IMR-90 (cell line): Measurements from ENCODE around the gene CPN1. TPM values are rescaled to one million over a fixed set of nuclear protein-coding genes. Genes with fewer than 3 reads are reported as not detected.

ENCODE experiments used
- ATAC-seq: fragments of 200-7000 bp; cut with Tn5 transposase; 2 replicates; pipeline ENCODE4 v1.9.1; 2020; ENCODE audit warnings: low read depth, mild to moderate bottlenecking, moderate library complexity
- BruUV-seq: library from RNA; stranded (reverse); fragments of 400-500 nt; replicated peaks from 2 replicates; lab custom pipeline; 2021; lab: Mats Ljungman, UMichigan
- CTCF ChIA-PET: fragments of 300-600 bp; formaldehyde crosslinking; extraction: SDS; loops from one replicate; lab custom pipeline; 2021; ENCODE audit warnings: antibody characterized with exemption; lab: Yijun Ruan, JAX
- POLR2A ChIA-PET: fragments of 300-600 bp; sonication (Branson Sonifier 250); formaldehyde crosslinking; loops from one replicate; lab custom pipeline; 2022; ENCODE audit warnings: antibody characterized with exemption; ENCODE audit not compliant: unreplicated experiment; lab: Charles Lee
- DNase-seq: peaks from one replicate; pipeline ENCODE4 v3.0.0; 2013
- H2AFZ ChIP-seq: replicated peaks from 2 replicates; pipeline ENCODE3; 2013; ENCODE audit warnings: low read length, mild to moderate bottlenecking; ENCODE audit not compliant: poor library complexity
- H2AK5ac ChIP-seq: 2 replicates; pipeline ENCODE4 v1.6.1; 2013; ENCODE audit warnings: low read depth, low read length, inconsistent platforms
- H2AK9ac ChIP-seq: replicated peaks from 2 replicates; pipeline ENCODE3; 2013; ENCODE audit warnings: mild to moderate bottlenecking, low read depth, low read length, moderate library complexity; ENCODE audit not compliant: poor library complexity
- H2BK120ac ChIP-seq: 2 replicates; pipeline ENCODE4 v1.6.1; 2013; ENCODE audit warnings: low read depth, low read length, inconsistent platforms
- H2BK15ac ChIP-seq: 3 replicates; pipeline ENCODE4 v1.6.1; 2013; ENCODE audit warnings: low read depth, low read length, inconsistent platforms
- H2BK20ac ChIP-seq: 2 replicates; pipeline ENCODE4 v1.6.1; 2013; ENCODE audit warnings: low read depth, mild to moderate bottlenecking, inconsistent platforms, low read length, moderate library complexity
- H2BK5ac ChIP-seq: 2 replicates; pipeline ENCODE4 v1.6.1; 2013; ENCODE audit warnings: mild to moderate bottlenecking, low read depth, low read length, inconsistent platforms; ENCODE audit not compliant: poor library complexity, severe bottlenecking
- H3K14ac ChIP-seq: replicated peaks from 2 replicates; pipeline ENCODE4 v1.6.1; 2013; ENCODE audit warnings: low read depth, low read length, inconsistent platforms
- H3K18ac ChIP-seq: 2 replicates; pipeline ENCODE4 v1.6.1; 2013; ENCODE audit warnings: low read depth, low read length, control low read depth
- H3K23ac ChIP-seq: 2 replicates; pipeline ENCODE4 v1.6.1; 2013; ENCODE audit warnings: low read depth, low read length, inconsistent platforms
- H3K27ac ChIP-seq: 2 replicates; pipeline ENCODE4 v1.5.1; 2013; ENCODE audit warnings: mild to moderate bottlenecking, control low read depth, low read length; ENCODE audit not compliant: insufficient read depth
- H3K27me3 ChIP-seq: 2 replicates; pipeline ENCODE4 v1.6.1; 2013; ENCODE audit warnings: low read length; ENCODE audit not compliant: control insufficient read depth, insufficient read depth
- H3K36me3 ChIP-seq: 2 replicates; pipeline ENCODE4 v1.6.1; 2013; ENCODE audit warnings: low read length, mixed read lengths; ENCODE audit not compliant: control insufficient read depth, insufficient read depth
- H3K4ac ChIP-seq: 2 replicates; pipeline ENCODE4 v1.6.1; 2013; ENCODE audit warnings: low read depth, low read length, inconsistent platforms
- H3K4me1 ChIP-seq: 2 replicates; pipeline ENCODE4 v1.6.1; 2013; ENCODE audit warnings: low read length, mixed read lengths; ENCODE audit not compliant: control insufficient read depth, insufficient read depth
- H3K4me2 ChIP-seq: 2 replicates; pipeline ENCODE4 v1.6.1; 2013; ENCODE audit warnings: low read depth, mild to moderate bottlenecking, control low read depth, low read length, moderate library complexity
- H3K4me3 ChIP-seq: 2 replicates; pipeline ENCODE4 v1.5.1; 2013; ENCODE audit warnings: low read depth, mild to moderate bottlenecking, control low read depth, low read length, moderate library complexity; ENCODE audit not compliant: insufficient read depth
- H3K56ac ChIP-seq: 2 replicates; pipeline ENCODE4 v1.6.1; 2013; ENCODE audit warnings: low read length, inconsistent platforms; ENCODE audit not compliant: insufficient read depth; ENCODE audit errors: extremely low read depth
- H3K79me1 ChIP-seq, 2 experiments: 2 replicates each; pipeline ENCODE4 v1.6.1; 2013; ENCODE audit warnings: low read length in 2 of 2, inconsistent platforms in 1 of 2, low read depth in 1 of 2
- H3K9ac ChIP-seq: 2 replicates; pipeline ENCODE4 v1.6.1; 2013; ENCODE audit warnings: low read depth, low read length, control low read depth
- H3K9me1 ChIP-seq: 2 replicates; pipeline ENCODE4 v1.6.1; 2013; ENCODE audit warnings: low read length, inconsistent platforms; ENCODE audit not compliant: insufficient read depth
- H3K9me3 ChIP-seq: 2 replicates; pipeline ENCODE4 v1.6.1; 2013; ENCODE audit warnings: low read length; ENCODE audit not compliant: control insufficient read depth, insufficient read depth
- H4K20me1 ChIP-seq: 2 replicates; pipeline ENCODE4 v1.6.1; 2013; ENCODE audit warnings: low read length, inconsistent platforms; ENCODE audit not compliant: insufficient read depth
- H4K5ac ChIP-seq: 2 replicates; pipeline ENCODE4 v1.6.1; 2013; ENCODE audit warnings: mild to moderate bottlenecking, low read depth, low read length, control low read depth
- H4K8ac ChIP-seq, 2 experiments: 2 replicates each; pipeline ENCODE4 v1.6.1; 2013; ENCODE audit warnings: low read depth in 2 of 2, low read length in 2 of 2, control low read depth in 1 of 2, inconsistent platforms in 1 of 2
- H4K91ac ChIP-seq: 2 replicates; pipeline ENCODE4 v1.6.1; 2013; ENCODE audit warnings: low read depth, low read length, inconsistent platforms; ENCODE audit not compliant: insufficient read depth
- BHLHE40 ChIP-seq: fragments of 150-350 bp; IDR thresholded peaks from 2 replicates; pipeline ENCODE4 v1.6.1; 2016; ENCODE audit warnings: mild to moderate bottlenecking, low read depth, low read length
- CEBPB ChIP-seq: IDR thresholded peaks from 2 replicates; pipeline ENCODE4 v1.6.1; 2012; ENCODE audit warnings: low read depth, low read length, improper control_type of control experiment
- CHD1 ChIP-seq: IDR thresholded peaks from 2 replicates; pipeline ENCODE4 v1.6.1; 2012; ENCODE audit warnings: low read depth, low read length, improper control_type of control experiment
- CTCF ChIP-seq: conservative IDR thresholded peaks from 2 replicates; pipeline ENCODE4 v1.5.1; 2012; ENCODE audit warnings: mild to moderate bottlenecking, low read depth, low read length, improper control_type of control experiment
- ELK1 ChIP-seq: fragments of 150-350 bp; IDR thresholded peaks from 2 replicates; pipeline ENCODE4 v1.6.1; 2016; ENCODE audit warnings: low read depth, mild to moderate bottlenecking, low read length, moderate library complexity, borderline replicate concordance
- FOS ChIP-seq: fragments of 150-350 bp; IDR thresholded peaks from 2 replicates; pipeline ENCODE4 v1.6.1; 2016; ENCODE audit warnings: low read depth, low read length
- MAFK ChIP-seq: IDR thresholded peaks from 2 replicates; pipeline ENCODE4 v1.6.1; 2012; ENCODE audit warnings: low read depth, low read length, improper control_type of control experiment
- MAZ ChIP-seq: IDR thresholded peaks from 2 replicates; pipeline ENCODE4 v1.6.1; 2012; ENCODE audit warnings: low read depth, mild to moderate bottlenecking, low read length, improper control_type of control experiment, moderate library complexity, borderline replicate concordance
- MXI1 ChIP-seq: IDR thresholded peaks from 2 replicates; pipeline ENCODE4 v1.6.1; 2012; ENCODE audit warnings: low read depth, mild to moderate bottlenecking, low read length, moderate library complexity, borderline replicate concordance
- NFE2L2 ChIP-seq: fragments of 150-350 bp; IDR thresholded peaks from 2 replicates; pipeline ENCODE4 v1.6.1; 2016; ENCODE audit warnings: low read depth, mild to moderate bottlenecking, low read length
- POLR2A ChIP-seq: IDR thresholded peaks from 2 replicates; pipeline ENCODE4 v1.6.1; 2012; ENCODE audit warnings: mild to moderate bottlenecking, low read depth, low read length
- RAD21 ChIP-seq: IDR thresholded peaks from 2 replicates; pipeline ENCODE4 v1.6.1; 2012; ENCODE audit warnings: low read length, improper control_type of control experiment
- RCOR1 ChIP-seq: IDR thresholded peaks from 2 replicates; pipeline ENCODE4 v1.6.1; 2012; ENCODE audit warnings: mild to moderate bottlenecking, low read length, improper control_type of control experiment; ENCODE audit not compliant: insufficient replicate concordance
- RFX5 ChIP-seq: IDR thresholded peaks from 2 replicates; pipeline ENCODE4 v1.8.0; 2012; ENCODE audit warnings: low read depth, mild to moderate bottlenecking, low read length, moderate library complexity
- SMC3 ChIP-seq: fragments of 150-350 bp; IDR thresholded peaks from 2 replicates; pipeline ENCODE4 v1.6.1; 2016; ENCODE audit warnings: low read depth, mild to moderate bottlenecking, antibody characterized with exemption, low read length, moderate library complexity
- USF2 ChIP-seq: fragments of 150-350 bp; IDR thresholded peaks from 2 replicates; pipeline ENCODE4 v1.6.1; 2017; ENCODE audit warnings: mild to moderate bottlenecking, antibody characterized with exemption, low read length, low read depth
- WGBS, 2 experiments: methylation state at CpG; one replicate each; pipeline versions ENCODE4 v1.1.5 to v1.1.7; 2013; ENCODE audit warnings: missing lambda C conversion rate in 2 of 2; ENCODE audit not compliant: insufficient read length in 1 of 2; ENCODE audit errors: extremely low coverage in 2 of 2; 5-methylcytosine and 5-hydroxymethylcytosine counted together
- dilution Hi-C: fragments of 300-500 bp; cut with HindIII; formaldehyde crosslinking; loops from one replicate; pipeline ENCODE4 v1.14.3; 2018; ENCODE audit warnings: low sequenced_read_pairs; ENCODE audit not compliant: unreplicated experiment
- in situ Hi-C: fragments of 300-500 bp; cut with MboI; formaldehyde crosslinking; loops from 3 replicates; pipeline ENCODE4 v1.14.3; 2019; ENCODE audit warnings: low sequenced_read_pairs, inconsistent platforms, mixed read lengths
- intact Hi-C: fragments of 100-400 bp; cut with micrococcal nuclease; formaldehyde crosslinking; loops from 2 replicates; pipeline ENCODE4 v1.10.0; 2022
- polyA plus RNA-seq, 3 experiments: library from polyadenylated mRNA; depleted of rRNA; stranded (reverse); fragments of >200 nt; gene quantifications; 2 replicates each; pipeline ENCODE4 v1.2.3, GENCODE V29; 2012; ENCODE audit warnings: low replicate concordance in 1 of 3
- total RNA-seq: library from RNA; depleted of rRNA; stranded (reverse); fragments of >200 nt; gene quantifications from 2 replicates; pipeline ENCODE4 v1.2.3, GENCODE V29; 2012

CPN1 gene
- total and polyA plus RNA-seq, 2 of the 4 experiments (the other 2 are of a cell fraction): not detected

- no TSS peak for BruUV-seq
- no peak overlapping the region for H3K9ac ChIP-seq
- dilution Hi-C loops (no loop called here), intact Hi-C loops (no loop called here), in situ Hi-C loops (no loop called here)
- no peak overlapping the region for H3K14ac ChIP-seq
- TF ChIP-seq POLR2A: no peak
- TF ChIP-seq RAD21: no peak
- TF ChIP-seq BHLHE40: no peak
- no peak for TF ChIP-seq ELK1
- TF ChIP-seq FOS: no peak
- no peak for TF ChIP-seq CHD1
- no peak for TF ChIP-seq USF2
- no peak for TF ChIP-seq MAZ
- no peak for TF ChIP-seq SMC3
- no peak for TF ChIP-seq RCOR1
- no peak for TF ChIP-seq RFX5
- no peak for TF ChIP-seq MXI1
- no peak for TF ChIP-seq NFE2L2
- no peak for TF ChIP-seq CTCF
- TF ChIP-seq MAFK: no peak
- TF ChIP-seq CEBPB: no peak
- no peaks in the 10 kb centered on the region for H4K20me1 ChIP-seq
- H4K5ac ChIP-seq: no peak overlapping the region
- H2AFZ ChIP-seq: no peak overlapping the region
- H3K4ac ChIP-seq: no peak overlapping the region
- POLR2A ChIA-PET: no interaction called here
- no peak overlapping the region for H2BK120ac ChIP-seq
- no peak overlapping the region for H3K4me3 ChIP-seq
- no peak overlapping the region for H4K8ac ChIP-seq
- no peak overlapping the region for H3K56ac ChIP-seq
- no peak overlapping the region for H2AK9ac ChIP-seq
- H3K4me2 ChIP-seq: no peak overlapping the region
- no peaks in the 10 kb centered on the region for H3K79me1 ChIP-seq
- DNase-seq (no peak), ATAC-seq (no peak)
- H2BK20ac ChIP-seq: no peak overlapping the region
- H3K27me3 ChIP-seq: peaks cover 33% of the 10 kb centered on the region
- H3K9me1 ChIP-seq: no peaks in the 10 kb centered on the region
- CTCF ChIA-PET: no interaction called here
- H2BK5ac ChIP-seq: no peak overlapping the region
- H4K91ac ChIP-seq: no peak overlapping the region
- no peak overlapping the region for H3K18ac ChIP-seq
- no peaks in the 10 kb centered on the region for H3K9me3 ChIP-seq
- no peak overlapping the region for H2BK15ac ChIP-seq
- no CpG with 5 or more reads among the region's 2 CpGs for WGBS, 2 experiments
- H3K27ac ChIP-seq: no peak overlapping the region
- H2AK5ac ChIP-seq: no peak overlapping the region
- H3K36me3 ChIP-seq: no peaks in the 10 kb centered on the region
- no peak overlapping the region for H3K23ac ChIP-seq
- no peaks in the 10 kb centered on the region for H3K4me1 ChIP-seq
Measured at GRCh38 chr10:100076750-100077149, 4.9 kb downstream of the CPN1 start.
